HG03520 (cell line): ENCODE data around the gene TSGA10IP.

Experiments
- ATAC-seq: cut with Tn5 transposase; IDR thresholded peaks from one replicate; pipeline ENCODE4 v1.9.1; 2021; ENCODE audit warnings: mild to moderate bottlenecking, moderate library complexity; ENCODE audit not compliant: unreplicated experiment

The TSGA10IP gene

GRCh38 chr11:65973439-65974110 lies 28.3 kb downstream of the TSGA10IP start:
- ATAC-seq: no peak

GRCh38 chr11:65975771-65976170 lies 30.5 kb downstream of the TSGA10IP start:
- ATAC-seq: no peak

GRCh38 chr11:65976216-65977176 lies 31.2 kb downstream of the TSGA10IP start:
- no peak for ATAC-seq

GRCh38 chr11:65977621-65978390 lies 32.5 kb downstream of the TSGA10IP start:
- no peak for ATAC-seq

- no peak for ATAC-seq
These were observed 33.3 kb downstream of the TSGA10IP start for GRCh38 chr11:65978391-65979238.

GRCh38 chr11:65979261-65979759 lies 34.0 kb downstream of the TSGA10IP start:
- ATAC-seq: no peak

- ATAC-seq: no peak
These were observed 35.9 kb downstream of the TSGA10IP start for GRCh38 chr11:65981101-65981740.

- no peak for ATAC-seq
These were observed 36.9 kb downstream of the TSGA10IP start for GRCh38 chr11:65981972-65982823.

- ATAC-seq: no peak
These were observed 37.7 kb downstream of the TSGA10IP start for GRCh38 chr11:65982824-65983588.

- ATAC-seq: no peak
These were observed 38.3 kb downstream of the TSGA10IP start for GRCh38 chr11:65983589-65983987.

- ATAC-seq: no peak
These were observed 42.1 kb downstream of the TSGA10IP start for GRCh38 chr11:65987336-65987735.

- peak; percentile 90 for ATAC-seq
These were observed 43.7 kb downstream of the TSGA10IP start for GRCh38 chr11:65988791-65989592.

GRCh38 chr11:65992056-65992455 lies 46.8 kb downstream of the TSGA10IP start:
- no peak for ATAC-seq

GRCh38 chr11:65997286-65997685 lies 52.0 kb downstream of the TSGA10IP start:
- no peak for ATAC-seq

- ATAC-seq: peak; percentile 67
These were observed 56.8 kb downstream of the TSGA10IP start, which contains the start of the genes BANF1 and EIF1AD for GRCh38 chr11:66001942-66002647. BANF1 (plus strand) TSS chr11:66002503; CDS start chr11:66003251, 748 bp downstream. EIF1AD (minus strand) TSS chr11:66002157; CDS start chr11:66000389, 1,768 bp downstream.

GRCh38 chr11:66002648-66003225 lies 57.5 kb downstream of the TSGA10IP start:
- ATAC-seq: peak; percentile 38
